GM19324 (cell line): Measurements from ENCODE around the gene PODN.

Source experiments
- ATAC-seq: cut with Tn5 transposase; IDR thresholded peaks from one replicate; pipeline ENCODE4 v1.9.1; 2021; ENCODE audit warnings: mild to moderate bottlenecking, moderate library complexity; ENCODE audit not compliant: unreplicated experiment, low FRiP score

The PODN gene

GRCh38 chr1:53050310-53050709 lies 11.7 kb upstream of the PODN start:
- ATAC-seq: no peak

DNA sequence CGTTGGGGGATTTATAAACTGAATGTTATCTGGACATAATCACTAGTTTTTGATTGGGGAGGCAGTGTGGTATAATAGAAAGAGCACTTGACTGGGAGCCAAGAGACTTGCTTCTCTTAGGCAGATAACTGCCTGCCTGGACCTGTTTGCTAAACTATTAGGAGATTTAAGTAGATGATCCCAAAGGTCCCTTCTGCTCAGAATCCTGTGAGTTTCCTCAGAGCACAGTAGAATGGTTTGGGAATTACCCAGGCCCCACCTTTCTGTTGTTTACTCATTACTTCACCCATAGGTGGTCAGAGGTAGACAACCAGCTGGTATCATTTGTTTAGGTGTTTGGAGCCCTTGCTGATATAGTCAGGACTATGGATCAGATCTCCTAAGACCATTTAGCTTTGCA lies 10.3 kb upstream of the PODN start:
- ATAC-seq: no peak

- no peak for ATAC-seq
These were observed 4.9 kb upstream of the PODN start for GRCh38 chr1:53057127-53057526.

DNA sequence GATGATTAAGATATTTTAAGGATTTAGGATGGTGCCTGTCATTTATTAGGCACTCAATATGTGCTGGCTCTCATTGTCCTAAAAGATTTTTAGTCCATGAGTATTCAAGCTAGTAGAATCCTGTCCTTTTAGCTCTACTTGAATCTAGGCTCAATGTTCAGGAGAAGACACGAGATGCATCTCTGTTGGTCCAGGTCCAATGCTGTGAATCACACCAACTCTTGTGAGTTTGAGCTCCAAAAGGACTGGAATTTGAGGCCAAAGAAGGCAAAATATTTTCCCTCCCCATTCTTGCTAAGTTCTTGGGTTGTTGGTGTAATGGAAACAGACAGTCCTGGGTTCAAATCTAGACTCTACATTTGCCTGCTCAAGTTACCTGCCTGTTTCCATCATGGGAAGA lies 1.4 kb upstream of the PODN start:
- no peak for ATAC-seq

GRCh38 chr1:53061123-53061858 lies 722 bp upstream of the PODN start:
- ATAC-seq: no peak

- ATAC-seq: no peak
These were observed 937 bp downstream of the PODN start for GRCh38 chr1:53062708-53063591.

DNA sequence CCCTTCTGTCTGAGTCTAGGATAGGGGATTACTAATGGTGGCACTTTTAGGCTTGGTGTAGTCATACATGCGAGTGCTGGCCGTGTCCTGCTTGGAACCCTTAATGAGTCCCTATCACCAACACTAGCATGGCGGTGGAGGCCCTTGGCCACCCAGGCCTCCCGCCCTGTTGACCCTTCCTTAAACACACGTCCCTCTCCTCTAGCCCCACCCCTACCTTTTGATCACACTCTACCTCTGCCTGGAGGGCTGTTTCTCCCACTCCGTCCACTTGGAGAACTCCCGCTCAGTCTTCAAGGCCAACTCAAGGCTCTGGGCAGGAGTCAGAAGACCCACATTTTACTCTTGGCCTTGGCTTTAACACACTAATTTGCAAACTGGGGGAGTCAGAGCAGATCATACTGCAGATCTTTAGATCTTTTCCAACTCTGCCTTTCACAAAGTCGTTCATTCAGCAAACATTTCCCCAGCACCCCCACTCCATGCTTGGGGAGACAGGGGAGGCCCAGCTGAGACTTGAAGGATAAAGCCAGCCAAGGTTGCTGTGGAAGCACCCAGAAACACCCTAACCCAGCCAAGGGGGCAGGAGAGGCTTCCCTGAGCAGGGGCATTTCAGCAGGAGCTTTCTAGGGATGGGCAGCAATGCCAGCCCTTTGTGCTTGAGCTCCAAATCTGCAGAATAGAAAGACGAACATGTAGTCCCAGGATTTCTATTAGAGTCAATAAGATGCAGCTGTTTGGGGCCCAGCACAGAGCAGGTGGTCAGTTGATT lies 1.9 kb downstream of the PODN start:
- no peak for ATAC-seq

- ATAC-seq: no peak
These were observed 3.4 kb downstream of the PODN start for GRCh38 chr1:53065391-53065790.

- no peak for ATAC-seq
These were observed 4.5 kb downstream of the PODN start for GRCh38 chr1:53066488-53066887.

GRCh38 chr1:53066891-53067738 lies 5.1 kb downstream of the PODN start:
- no peak for ATAC-seq

DNA sequence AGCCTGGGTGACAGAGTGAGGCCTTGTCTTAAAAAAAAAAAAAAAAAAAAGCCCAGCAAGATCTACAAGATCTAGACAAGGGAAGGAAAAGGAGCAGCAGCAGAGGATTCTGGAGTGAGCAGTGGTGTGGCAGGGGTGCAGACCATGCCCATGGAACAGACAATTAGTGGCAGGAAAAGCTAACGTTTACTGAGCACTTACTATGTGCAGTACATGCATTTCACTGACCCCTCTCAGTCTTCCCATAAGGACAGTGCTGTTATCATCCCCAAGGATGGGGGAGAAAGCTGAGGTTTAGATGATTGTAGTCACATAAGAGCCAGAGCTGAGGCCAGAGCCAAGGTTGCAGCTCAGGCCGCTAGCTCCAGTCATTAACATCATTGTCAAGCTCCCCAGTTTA lies 5.9 kb downstream of the PODN start:
- no peak for ATAC-seq

DNA sequence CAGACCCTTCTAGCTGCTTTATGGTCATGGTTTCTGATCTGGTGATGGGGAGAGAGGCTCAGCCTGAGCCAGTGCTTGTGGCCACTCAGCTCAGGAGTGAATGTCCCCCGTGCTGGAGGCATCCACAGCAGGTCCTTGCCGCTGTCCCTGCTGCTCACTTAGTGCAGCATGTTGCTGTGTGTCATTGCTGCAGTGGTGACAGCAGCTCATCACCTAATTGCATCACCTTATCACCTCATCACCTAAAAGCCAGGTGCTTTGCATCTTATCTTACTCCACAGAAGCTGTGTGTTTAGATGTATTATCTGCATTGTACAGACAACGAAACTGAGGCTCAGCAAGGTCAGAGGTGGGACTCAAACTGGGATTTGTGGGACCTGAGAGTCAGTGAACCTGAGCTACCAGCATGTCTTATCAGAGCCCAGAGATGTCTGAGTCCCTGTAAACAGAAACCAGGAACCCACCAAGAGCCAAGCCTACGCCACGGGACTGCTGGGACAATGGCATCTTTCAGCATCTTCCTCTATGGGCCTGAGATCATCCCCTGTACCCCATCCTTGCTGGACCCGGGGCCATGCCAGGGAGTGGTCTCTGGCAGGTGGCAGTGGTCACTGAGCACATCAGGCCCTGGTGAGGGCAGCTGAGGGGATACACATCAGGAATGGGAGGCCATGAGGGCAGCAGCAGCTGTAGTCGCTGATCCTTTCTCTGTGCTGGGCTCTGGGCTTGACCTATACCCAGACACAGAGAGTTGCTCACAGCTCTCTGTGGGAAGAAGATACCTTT lies 6.5 kb downstream of the PODN start:
- ATAC-seq: no peak

- no peak for ATAC-seq
These were observed 7.3 kb downstream of the PODN start for GRCh38 chr1:53069265-53069662.

DNA sequence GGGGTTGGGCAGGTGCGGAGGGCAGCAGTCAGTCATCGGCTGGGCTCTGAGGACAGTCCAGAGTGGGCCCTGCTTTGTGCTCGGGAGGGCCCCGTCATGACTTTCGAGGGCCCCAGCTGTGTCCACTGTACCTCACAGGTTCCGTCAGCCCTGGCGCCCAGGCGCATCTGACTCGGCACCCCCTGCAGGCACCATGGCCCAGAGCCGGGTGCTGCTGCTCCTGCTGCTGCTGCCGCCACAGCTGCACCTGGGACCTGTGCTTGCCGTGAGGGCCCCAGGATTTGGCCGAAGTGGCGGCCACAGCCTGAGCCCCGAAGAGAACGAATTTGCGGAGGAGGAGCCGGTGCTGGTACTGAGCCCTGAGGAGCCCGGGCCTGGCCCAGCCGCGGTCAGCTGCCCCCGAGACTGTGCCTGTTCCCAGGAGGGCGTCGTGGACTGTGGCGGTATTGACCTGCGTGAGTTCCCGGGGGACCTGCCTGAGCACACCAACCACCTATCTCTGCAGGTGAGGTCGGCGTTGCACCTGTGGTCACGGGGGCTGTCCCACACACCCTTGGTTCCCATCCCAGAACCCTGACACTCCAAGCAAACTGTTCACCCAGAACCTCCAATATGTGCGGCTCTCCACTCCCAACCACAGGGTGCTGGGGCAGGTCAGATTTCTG lies 7.8 kb downstream of the PODN start:
- no peak for ATAC-seq

- ATAC-seq: no peak
These were observed 8.6 kb downstream of the PODN start for GRCh38 chr1:53070621-53071020.

DNA sequence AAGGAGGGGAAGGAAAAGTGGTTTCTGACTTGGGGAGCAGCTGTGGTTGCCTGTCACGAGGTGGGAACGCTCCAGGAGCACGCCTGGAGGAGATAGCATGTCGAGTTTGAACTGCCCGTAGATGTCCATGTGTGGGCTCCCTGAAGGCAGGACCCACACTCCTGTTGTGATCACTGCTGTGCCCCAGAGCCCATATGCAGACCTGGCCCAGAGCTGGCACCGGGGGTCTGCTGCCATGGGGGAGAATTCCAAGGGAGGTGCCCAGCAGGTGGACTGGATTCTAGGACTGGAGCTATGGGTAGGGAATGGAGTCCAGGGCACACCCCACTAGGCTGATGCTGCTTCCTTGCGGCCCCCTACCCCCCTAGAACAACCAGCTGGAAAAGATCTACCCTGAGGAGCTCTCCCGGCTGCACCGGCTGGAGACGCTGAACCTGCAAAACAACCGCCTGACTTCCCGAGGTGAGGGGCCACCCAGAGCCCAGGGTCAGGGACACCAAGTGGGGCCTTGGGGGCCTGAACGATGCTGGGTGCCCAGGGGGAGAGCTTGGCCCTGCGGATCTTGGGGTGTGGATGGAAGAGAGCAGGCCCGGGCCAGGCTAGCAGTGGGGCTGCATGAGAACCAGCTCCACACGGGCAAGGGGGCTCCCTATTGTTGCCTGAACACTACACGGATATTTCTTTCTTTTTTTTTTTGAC lies 9.3 kb downstream of the PODN start:
- ATAC-seq: no peak

- no peak for ATAC-seq
These were observed 9.9 kb downstream of the PODN start for GRCh38 chr1:53071915-53072314.

DNA sequence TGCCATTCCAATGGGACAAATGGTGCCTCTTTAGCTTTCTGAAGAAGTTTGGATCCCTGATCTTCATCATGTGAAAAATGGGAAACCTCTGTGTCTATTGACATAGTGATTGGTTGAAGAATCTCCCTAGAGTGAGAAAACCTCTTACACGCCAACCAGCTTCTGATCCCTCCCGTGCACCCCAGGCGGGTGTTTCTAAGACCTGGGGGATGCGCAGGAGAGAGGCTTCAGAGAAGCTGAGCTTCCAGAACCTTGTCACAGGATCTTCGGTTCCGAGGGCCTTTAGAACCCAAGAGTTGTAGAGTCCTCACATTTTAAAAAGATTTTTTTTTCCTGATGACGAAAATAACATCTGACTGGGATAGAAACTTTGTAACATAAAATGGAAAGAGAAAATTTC lies 11.3 kb downstream of the PODN start:
- no peak for ATAC-seq
